RWPE1 (cell line): ENCODE data around the gene NFIA.

ENCODE experiments used
- CTCF ChIA-PET: fragments of 350-600 bp; sonication (Branson Sonifier 250); formaldehyde crosslinking; extraction: SDS; loops from one replicate; lab custom pipeline; 2021; lab: Yijun Ruan, JAX
- POLR2A ChIA-PET: fragments of 400-600 bp; formaldehyde crosslinking; extraction: SDS; loops from one replicate; lab custom pipeline; 2020; ENCODE audit warnings: antibody characterized with exemption; ENCODE audit not compliant: low non-redundant PET; lab: Yijun Ruan, JAX
- DNase-seq: peaks from one replicate; pipeline ENCODE4 v3.0.0; 2012; ENCODE audit warnings: low spot score
- H3K27ac ChIP-seq: fragments of 450-650 bp; 2 replicates; pipeline ENCODE4 v1.5.1; 2017
- TF ChIP-seq, protein P1 (sequence below): fragments of 450-650 bp; conservative IDR thresholded peaks from 2 replicates; pipeline ENCODE4 v1.5.1; 2017; ENCODE audit warnings: low read depth, mild to moderate bottlenecking

Gene NFIA

DNA sequence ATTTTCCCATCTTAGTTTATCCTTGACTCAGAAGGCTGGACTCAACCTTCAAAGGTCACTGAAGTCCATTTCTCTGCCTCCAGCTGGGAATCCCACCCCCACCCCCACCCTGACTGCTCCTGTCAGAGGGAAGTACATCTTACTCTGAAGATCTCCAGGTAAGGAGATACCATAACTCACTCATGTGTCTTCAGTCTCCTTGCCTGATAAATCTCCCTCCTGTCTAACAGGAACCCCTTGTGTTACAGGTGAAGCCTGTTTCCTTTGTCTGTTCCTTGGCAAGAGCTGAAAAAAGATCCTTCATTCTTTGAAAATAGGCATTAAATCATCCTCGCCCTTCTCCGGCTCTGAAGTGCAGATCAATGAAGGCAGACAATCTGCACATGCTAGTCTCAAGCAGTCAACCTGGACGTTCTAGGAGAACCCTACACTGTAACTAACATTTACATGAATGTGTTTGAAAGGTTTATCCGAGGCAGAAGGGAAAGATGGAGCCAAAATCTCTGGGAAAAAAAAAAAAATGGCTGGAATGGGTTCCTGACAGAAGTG, 392.0 kb downstream of the NFIA start:
- H3K27ac ChIP-seq, result no peak overlapping the region
- TF ChIP-seq, protein P1, sequence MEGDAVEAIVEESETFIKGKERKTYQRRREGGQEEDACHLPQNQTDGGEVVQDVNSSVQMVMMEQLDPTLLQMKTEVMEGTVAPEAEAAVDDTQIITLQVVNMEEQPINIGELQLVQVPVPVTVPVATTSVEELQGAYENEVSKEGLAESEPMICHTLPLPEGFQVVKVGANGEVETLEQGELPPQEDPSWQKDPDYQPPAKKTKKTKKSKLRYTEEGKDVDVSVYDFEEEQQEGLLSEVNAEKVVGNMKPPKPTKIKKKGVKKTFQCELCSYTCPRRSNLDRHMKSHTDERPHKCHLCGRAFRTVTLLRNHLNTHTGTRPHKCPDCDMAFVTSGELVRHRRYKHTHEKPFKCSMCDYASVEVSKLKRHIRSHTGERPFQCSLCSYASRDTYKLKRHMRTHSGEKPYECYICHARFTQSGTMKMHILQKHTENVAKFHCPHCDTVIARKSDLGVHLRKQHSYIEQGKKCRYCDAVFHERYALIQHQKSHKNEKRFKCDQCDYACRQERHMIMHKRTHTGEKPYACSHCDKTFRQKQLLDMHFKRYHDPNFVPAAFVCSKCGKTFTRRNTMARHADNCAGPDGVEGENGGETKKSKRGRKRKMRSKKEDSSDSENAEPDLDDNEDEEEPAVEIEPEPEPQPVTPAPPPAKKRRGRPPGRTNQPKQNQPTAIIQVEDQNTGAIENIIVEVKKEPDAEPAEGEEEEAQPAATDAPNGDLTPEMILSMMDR, result no peak
- POLR2A ChIA-PET, result no interaction called here
- DNase-seq, result no peak
- CTCF ChIA-PET, result no interaction called here

DNA sequence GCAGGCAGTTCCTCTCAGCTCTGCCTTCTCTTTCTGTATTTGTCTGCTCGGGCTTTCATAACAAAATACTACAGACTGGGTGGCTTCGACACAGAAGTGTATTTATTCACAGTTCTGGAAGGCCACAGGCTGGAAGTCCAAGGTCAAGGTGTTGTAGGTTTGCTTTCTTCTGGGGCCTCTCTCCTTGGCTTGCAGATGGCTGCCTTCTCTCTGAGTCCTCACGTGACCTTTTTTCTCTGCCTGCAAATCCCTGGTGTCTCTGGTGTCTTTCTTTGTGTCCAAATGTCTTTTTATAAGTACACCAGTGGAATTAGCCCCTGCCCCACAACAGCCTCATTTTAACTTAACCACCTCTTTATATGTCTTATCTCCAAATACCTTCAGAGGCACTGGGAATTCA, 392.6 kb downstream of the NFIA start:
- DNase-seq, result no peak
- POLR2A ChIA-PET, result no interaction called here
- CTCF ChIA-PET, result no interaction called here
- no peak overlapping the region for H3K27ac ChIP-seq
- TF ChIP-seq, protein P1, result no peak

DNA sequence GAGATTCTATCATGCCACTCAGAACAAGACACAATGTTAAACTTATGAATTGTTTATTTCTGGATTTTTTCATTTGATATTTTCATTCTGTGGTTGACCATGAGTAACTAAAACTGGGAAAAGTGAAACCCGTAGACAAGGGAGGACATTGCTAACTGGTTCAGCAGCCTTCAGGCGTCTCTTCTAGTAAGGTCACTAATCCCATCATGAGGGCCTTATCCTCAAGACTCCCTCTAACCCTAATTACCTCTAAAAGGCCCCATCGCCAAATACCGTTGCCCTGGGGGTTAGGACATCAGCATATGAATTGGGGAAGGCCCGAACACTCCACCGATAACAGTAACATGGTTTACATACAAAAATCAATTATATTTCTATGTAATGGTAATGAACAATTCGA, 394.9 kb downstream of the NFIA start:
- CTCF ChIA-PET, result no interaction called here
- no peak for DNase-seq
- POLR2A ChIA-PET, result no interaction called here
- TF ChIP-seq, protein P1, result no peak
- no peak overlapping the region for H3K27ac ChIP-seq

DNA sequence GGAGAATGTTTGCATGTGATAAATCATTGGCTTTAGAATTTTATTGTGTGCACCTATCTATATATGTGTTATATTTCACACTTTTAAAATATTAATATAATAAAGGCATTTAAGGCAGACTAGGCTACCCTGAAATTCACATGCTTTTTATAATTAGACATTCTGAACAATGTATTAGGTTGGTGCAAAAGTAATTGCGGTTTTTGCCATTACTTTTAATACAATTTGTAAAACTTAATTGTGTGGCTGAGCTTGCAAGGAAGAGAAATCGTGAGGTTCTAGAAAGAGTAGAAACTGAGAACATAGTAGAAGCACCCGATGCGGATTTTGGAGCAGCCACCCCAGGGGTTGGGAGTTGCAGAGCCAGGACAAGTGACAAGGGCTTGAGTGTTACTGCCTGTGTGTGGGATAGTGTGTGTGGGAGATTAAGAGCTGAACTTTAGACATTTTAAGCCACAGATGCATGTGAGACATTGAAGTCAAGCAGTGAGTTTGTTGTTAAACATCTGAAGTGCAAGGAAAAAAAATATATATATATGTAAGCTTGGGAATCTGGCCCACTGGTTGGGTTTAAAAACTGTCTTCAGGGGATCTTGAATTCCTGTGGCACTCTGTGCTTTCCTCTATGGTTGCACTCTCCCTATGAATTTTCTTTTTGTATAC, 398.0 kb downstream of the NFIA start:
- TF ChIP-seq, protein P1, result no peak
- no peak for DNase-seq
- CTCF ChIA-PET, result no interaction called here
- H3K27ac ChIP-seq, result peak overlapping the region; percentile 81; the same call in 1 of the 2 replicates
- POLR2A ChIA-PET, result no interaction called here

DNA sequence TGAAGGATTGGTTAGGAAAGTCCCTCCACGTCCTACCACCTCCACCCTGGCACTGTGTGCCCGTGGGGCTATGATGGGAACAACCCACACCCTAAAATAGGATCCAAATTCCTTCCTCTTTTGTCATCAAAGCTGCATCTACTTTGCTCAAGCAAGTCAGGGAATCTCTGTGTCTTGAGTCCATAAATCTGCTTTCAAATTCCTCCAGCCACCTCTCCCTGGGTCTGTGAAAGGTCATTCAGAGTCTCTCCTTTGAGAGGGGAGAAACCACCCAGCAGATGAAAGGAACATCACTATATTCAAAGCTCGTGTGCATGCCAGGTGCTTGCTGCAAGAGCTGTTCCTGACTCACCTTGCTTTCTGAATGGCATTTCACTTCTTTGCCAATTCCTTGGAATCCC, 399.0 kb downstream of the NFIA start:
- CTCF ChIA-PET, result interaction anchor here (0.6 kb wide), 3 partner anchors 38 to 635 kb away, joined by 3 to 5 read pairs (median 3); no protein-coding TSS in a partner anchor
- DNase-seq, result peak; percentile 80
- POLR2A ChIA-PET, result no interaction called here
- H3K27ac ChIP-seq, result peak overlapping the region; percentile 81
- TF ChIP-seq, protein P1, result no peak

DNA sequence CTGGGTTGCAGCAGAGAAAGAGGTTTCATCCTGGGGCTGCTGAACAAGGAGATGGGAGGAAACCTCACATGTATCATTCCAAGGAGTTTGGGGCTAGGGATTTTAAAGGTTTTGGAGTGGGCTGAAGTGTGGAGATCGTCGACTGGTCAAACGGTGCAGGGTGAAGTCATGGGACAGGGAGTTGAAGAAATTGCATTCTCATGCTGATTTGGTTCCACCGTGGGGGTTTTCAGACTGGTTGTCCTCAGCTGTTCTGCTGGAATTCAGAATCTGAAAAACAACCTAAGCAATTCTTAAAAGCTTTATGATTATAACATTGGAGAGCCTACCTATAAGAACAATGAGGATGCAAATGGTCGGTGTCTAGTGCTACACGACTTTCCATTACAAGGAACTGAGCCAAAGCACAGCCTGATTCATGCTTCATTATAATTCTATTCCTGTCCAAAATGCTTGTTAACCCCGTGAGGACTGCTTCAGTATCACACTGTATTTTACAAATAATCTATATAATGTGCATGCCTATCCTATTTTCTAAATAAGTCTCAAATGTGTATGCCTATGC, 399.9 kb downstream of the NFIA start:
- DNase-seq, result no peak
- POLR2A ChIA-PET, result no interaction called here
- TF ChIP-seq, protein P1, result no peak
- peak overlapping the region; percentile 81; the same call in 1 of the 2 replicates for H3K27ac ChIP-seq
- CTCF ChIA-PET, result no interaction called here
